GM21367 (cell line): ENCODE measurements around the gene C20orf204.

ENCODE experiments used
- ATAC-seq: cut with Tn5 transposase; IDR thresholded peaks from one replicate; pipeline ENCODE4 v1.9.1; 2021; ENCODE audit not compliant: unreplicated experiment

Gene C20orf204

DNA sequence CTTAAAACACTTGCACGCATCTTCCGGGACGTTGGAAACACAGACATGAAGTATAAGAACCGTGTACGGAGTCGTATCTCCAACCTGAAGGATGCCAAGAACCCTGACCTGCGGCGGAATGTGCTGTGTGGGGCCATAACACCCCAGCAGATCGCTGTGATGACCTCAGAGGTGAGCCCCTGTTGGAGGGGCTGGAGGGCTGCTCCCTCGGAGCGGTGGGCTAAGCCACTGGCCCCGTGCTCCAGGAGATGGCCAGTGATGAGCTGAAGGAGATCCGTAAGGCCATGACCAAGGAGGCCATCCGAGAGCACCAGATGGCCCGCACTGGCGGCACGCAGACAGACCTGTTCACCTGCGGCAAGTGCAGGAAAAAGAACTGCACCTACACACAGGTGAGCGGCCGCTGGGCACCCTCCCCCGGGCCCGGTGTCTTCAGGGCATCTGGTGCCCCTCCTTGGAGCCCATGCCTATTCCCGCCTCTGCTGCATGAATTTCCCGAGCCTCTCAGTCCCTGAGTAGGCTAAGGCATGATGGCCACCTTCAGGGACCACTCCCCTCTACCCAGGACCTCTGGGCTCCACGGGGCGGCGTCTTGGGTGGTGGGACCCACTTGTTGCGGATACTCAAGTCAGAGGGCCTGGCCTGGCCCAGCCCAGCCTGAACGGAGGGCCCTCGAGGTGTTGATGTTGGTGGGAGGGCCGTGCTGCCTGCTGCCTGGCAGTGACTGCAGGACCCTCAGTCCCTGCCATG lies 34.4 kb downstream of the C20orf204 start:
- ATAC-seq = no peak

DNA sequence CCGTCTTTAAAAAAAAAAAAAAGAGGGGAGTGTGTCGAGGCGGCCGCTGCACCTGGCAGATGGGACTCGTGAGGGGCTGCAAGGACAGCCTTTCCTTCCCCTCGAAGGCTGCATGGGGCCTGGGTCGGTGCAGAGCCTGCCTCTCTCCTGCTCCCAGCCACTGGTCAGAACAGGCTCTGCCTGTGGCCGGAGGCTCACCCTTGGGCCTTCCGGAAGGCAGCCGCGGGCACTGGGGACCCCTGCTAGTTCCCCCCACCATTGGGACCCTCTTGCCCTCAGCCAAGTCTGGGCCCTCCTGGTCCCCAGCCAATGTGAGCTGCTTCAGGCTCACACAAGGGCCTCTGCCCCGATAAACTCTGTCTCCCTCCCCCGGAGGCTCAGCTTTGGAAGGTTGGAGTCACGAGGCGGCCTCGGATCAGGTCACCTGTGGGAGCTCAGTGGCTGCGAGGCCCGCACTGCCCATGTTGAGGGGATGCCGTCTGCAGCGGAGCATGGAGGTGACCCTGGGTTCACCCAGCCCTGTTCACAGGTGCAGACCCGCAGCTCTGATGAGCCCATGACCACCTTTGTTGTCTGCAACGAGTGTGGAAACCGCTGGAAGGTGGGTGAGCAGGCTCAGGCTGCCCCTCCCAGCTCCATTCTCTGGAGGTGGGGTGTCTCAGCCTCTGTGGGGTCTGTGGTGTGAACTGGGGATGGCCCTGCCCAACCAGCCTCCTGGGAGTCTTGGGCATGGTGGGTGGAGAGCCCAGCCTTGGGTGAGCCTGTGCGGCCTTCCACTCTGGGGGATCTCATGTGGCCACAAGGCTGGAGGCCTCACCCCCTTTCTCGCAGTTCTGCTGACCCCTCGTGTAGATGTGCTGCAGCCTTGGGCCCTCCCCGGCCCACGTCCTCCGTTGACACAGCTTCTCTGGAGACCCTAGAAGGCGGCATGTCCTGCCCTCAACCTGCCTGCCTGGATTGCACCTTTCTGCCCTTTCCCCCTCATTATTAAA lies 35.7 kb downstream of the C20orf204 start:
- no peak for ATAC-seq

DNA sequence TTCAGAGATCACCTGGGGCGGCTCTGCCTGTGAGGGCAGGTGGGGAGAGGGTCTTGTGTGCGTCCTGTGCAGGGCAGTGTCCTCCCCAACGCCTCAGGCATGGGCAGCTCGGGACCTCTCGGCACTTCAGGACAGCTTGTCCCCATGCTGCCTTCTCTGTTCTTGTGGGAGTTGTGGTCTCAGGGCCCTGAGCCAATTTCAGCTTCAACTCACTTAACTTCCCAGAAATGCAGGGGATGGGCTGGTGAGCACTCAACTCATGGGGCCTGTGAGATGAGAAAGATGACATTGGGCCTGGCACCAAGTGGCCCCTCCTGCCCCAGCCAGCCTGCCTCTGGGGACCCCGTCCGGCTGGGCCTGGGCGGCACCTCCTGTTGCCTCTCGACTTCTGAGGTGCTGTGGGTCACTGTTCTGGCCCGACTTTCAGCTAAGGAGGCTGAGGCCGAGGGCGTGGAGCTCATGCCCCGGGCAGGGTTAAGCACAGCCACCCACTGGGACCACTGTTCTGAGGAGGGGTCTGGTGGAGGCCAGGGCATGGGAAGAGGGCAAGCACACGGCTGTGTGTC lies 36.6 kb downstream of the C20orf204 start:
- no peak for ATAC-seq

DNA sequence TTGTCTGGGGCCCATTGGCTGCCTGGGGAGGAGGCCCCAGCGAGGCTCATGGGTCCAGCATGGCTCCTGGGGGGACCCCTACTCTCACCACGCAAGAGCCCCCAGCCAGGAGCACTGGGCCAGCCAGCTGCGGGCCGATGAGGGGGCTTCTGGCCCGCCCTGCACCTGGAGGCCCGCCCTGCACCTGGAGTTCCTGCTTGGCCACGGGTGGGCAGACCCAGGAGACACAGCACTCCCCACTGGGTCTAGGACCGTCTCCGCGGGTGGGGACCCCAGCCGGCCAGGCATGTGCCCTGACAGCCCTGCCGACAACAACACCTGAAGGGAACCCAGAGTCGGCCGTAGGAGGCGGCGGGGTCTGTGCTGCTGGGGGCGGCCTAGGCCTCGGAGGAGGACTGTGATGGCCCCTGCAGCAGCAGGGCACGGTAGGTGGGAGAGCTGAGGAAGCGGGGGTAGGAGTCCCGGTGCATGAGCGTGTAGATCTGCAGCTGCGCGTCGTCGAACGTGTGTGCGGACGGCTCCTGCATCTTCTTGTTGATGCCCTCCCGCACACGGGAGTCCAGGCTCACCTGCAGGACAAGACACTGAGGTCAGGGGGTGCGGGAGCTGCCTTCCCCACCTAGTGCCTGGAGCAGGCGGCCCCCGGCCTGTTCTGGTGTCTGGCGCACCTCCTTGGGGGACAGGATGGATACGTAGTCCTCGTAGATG lies 37.6 kb downstream of the C20orf204 start:
- no peak for ATAC-seq

DNA sequence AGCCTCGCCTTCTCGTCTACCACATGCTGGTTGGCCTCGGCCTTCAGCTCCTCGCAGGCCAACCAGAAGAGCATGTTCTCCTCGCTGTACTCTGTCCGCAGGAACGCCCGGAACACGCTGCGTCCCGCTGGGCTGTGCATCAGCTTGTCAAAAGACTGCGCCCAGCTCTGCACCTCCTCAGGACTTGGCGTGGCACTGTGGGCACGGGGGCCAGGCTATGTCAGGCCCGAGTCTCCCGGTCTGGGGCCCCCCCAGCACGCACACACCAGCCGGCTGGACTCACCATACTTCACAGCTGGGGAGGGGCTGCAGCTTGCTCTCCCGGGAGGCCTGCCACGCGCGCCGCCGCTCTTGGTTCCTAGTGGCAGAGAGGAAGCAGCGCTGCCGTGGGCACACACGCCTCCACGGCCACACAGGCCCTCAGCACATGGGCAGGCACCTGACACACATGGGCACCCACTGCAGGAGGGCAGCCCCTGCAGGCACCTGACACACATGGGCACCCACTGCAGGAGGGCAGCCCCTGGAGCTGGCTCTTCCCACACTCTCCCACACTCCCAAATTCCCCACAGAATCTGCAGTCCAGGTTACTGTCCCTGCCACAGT lies 38.3 kb downstream of the C20orf204 start:
- ATAC-seq = no peak

DNA sequence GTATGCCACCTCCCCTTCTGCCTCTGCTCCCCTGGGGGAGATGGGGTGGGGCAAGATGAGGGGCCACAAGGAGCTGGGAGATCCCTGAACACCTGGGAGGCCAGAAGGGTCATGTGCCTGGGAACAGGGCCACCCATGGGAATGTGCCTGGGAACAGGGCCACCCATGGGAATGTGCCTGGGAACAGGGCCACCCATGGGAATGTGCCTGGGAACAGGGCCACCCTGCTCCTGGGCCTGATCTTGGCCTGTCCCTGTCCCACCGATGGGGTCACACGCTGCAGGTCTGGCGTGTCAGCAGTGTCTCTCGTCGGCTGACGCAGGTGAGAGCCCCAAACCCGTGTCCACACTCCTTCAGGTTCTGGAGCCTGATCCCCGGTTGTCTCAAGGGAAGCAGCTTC lies 39.0 kb downstream of the C20orf204 start:
- ATAC-seq = no peak

DNA sequence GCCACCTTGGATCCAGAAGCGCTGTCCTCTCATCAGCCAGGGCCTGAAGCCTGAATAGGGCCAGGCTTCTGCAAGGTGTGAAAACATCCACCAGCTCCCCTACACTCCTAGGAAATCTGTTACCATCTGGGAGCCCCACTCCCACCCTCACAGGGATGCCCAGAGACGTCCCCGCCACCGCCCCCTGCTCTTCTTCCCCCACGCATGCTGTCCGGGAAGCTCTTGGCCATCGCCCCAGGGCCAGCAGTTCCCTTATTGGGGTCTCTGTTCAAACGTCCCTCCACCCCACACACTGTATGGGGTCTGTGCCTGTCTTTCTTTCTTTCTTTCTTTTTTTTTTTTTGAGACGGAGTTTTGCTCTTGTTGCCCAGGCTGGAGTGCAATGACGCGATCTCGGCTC lies 39.6 kb downstream of the C20orf204 start:
- no peak for ATAC-seq

DNA sequence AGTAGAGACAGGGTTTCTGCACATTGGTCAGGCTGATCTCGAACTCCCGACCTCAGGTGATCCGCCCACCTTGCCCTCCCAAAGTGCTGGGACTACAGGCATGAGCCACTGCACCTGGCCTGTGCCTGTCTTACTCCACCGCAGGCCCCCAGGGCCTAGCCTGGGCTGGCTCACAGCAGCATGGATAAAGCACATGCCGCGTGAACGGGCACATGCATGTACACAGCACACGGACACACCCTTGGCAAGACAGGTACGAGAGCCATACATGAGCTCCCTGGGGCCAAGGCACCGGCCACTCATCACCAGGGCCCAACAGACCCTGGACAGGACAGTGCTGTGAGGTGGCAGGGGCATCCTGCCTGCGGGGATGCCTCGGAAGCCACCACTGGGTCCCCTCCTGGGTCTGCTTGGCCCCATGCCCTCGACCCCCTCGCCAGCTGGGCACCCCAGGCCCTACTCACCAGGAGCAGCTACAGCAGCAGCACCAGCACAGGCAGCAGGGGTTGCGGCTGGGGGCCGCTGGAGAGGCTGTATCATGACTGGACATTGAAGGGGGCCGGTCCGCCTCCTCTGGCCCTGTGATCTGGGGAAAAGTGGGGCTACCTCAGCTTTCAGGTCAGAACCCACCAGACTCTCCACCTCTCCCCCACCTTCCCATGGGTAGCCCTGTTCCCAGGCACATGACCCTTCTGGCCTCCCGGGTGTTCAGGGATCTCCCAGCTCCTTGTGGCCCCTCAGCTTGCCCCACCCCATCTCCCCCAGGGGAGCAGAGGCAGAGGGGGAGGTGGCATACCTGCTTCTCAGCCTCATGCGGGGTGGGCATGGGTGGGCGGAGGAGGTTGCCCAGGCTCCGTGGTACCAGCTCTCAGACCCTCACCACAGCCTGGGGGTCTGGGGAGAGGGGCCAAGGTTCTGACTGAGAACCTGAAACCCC lies 40.3 kb downstream of the C20orf204 start:
- ATAC-seq = no peak

DNA sequence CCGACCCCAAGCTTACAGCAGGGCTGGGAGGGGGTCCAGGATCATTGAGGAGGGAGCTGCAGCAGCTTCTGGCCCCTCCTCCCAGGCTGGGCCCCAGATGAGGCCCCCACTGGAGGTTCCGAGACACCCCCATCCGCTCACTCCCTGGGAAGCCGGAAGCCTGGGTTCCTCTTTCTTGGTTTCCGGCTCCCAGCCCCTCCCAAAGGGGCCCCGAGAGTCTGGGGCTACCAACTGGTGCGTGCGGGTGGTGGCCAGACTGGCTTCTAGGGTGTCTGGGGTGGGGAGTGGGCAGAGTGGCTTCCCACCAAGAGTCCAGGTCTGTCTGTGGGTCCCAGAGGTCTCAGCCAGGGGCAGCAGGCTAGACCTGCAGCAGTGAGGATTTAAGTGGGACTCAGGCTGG lies 41.1 kb downstream of the C20orf204 start:
- no peak for ATAC-seq

DNA sequence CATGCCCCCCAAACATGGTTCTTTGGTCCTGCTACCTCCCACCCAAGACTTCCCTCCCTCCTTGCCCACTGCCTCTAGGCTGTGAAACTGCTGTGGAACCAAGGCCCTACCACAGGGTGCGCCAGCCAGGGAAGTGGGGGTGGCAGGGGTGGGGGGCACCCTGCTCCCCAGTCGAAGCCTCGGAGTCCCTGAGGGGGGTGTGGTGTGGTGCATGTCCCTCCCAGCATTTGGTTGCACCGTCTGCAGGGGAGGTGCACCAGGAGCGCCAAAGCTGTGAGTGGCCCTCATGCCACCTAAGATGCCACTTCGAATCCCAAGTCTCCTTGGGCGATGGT lies 41.5 kb downstream of the C20orf204 start:
- no peak for ATAC-seq

DNA sequence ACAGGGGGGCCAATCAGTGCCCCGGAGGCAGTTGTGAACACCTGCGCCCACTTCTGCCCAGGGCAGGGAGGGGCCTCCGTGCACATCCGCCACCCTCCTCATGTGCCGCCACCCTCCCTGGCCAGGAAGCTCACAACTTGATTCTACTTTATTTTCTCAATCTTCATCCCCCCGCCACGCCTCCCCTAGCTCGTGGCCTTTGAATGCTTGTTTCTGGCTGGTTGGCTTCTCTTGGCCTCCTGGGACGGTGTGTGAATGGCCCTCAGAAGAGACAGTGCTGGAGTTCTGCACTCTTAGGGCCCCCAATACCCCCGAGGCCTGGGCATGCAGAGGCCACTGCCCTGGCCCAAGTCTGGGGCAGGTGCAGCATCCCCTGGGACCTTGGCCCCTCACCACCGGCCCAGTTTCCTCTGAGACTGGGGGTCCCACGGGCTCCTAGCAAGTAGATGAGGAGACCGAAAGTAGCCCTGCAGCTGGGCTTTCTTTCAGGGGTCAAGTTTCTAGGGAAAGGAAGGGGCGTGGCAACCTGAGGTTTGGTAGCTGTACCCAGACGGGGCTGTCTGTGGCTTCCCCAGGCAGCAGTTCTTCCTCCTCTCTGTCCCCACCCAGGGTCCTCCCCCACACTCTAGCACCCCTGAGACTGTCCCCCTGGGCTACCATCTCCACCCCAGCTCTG lies 42.0 kb downstream of the C20orf204 start:
- no peak for ATAC-seq

DNA sequence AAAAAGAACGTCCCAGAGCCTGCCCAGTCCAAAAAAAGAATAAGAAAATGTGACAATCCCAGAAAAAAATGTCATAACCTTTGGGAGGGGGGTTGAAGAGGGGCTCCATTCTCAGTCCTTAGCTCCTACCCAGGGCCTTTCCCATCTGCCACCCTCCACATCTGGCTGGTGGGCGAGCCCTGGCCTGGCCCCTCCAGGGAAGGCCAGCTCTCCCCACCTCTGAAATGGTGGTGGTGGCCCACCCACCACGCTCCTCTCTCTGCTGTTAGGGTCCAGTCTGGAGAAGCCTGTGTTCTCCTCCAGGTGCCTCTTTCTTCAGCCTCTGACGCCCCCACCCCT lies 42.9 kb downstream of the C20orf204 start:
- ATAC-seq = no peak

DNA sequence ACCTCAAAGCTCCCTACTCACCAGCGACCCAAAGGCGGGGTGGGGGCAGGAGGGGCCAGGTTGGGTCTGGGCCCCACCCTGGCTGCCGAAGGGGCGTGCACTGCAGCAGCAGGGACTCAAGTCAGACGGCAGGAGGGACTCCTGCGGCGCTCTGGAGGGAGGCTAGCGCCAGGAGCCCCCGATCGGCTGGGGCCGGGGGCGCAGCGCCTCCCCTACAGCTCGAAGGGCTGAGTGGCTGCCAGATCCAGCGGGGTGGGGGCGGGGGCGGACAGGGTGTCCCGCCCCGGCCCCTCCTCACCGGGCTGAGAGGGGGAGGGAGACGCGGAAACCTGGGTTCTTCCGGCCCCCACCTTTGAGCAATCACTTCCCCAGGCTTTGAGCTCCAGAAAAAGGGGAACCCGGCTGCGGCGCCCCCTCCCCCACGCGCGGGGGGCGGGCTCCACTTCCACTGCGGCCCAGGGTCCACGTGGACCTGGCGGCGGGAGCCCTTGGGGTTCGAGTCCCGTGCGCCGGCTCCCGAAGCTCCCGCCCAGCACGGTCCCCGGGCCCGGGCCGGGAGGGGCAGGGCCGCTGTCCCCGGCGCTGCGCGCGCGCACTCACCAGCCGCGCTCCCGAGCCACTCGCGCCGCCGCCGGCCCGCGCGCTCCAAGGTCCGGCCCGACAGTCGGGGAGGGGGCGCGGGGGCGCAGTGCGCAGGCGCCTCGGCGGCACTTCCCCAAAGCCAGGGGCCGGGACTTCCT lies 43.5 kb downstream of the C20orf204 start, which contains the start of gene RGS19:
Gene RGS19 (minus strand): TSS at position 246 of the 740 bp plus-strand sequence. CDS start 2,632 bp downstream, outside the sequence.
- ATAC-seq = no peak

DNA sequence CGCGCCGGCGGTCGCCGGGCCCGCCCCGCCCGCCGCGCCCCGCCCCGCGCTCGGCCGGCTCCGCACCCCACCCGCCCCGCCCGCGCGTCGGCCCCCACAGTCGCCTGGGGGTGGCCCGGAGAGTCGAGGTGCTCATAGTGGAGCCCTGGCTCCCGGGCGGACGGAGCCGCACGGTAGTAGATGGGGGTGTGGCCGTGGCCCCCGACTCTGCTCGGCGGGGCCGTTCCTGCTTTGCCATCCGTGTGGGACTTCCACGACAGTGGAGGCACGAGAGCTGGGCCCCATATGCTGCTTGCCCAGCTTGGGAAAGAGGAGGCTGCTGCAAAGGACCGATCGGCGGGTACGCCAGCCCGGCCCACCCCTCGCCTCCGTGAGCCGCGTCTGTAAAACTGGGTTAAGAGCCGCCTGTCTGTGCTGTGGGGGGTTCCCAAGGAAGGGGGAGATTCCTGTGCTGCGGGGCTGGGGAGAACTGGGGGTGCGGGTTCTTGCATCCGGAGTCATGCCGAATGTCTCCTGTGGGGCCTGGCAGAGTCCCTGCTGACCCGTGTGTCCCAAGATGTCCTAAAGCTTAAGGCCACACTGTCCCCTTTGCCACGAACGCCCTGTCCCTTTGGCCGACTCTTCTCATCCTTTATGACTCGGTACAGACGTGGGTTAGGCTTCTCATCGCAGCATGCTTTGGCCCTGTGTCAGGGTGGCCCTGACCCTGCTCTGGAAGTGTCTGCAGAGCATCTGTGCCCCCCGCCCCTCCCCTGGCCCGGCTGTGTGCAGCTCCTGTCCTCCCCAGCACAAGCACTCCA lies 44.2 kb downstream of the C20orf204 start, which contains the start of gene OPRL1:
Gene OPRL1 (plus strand): TSS at position 70 of the 800 bp plus-strand sequence. CDS start 12,639 bp downstream, outside the sequence.
- ATAC-seq = no peak

DNA sequence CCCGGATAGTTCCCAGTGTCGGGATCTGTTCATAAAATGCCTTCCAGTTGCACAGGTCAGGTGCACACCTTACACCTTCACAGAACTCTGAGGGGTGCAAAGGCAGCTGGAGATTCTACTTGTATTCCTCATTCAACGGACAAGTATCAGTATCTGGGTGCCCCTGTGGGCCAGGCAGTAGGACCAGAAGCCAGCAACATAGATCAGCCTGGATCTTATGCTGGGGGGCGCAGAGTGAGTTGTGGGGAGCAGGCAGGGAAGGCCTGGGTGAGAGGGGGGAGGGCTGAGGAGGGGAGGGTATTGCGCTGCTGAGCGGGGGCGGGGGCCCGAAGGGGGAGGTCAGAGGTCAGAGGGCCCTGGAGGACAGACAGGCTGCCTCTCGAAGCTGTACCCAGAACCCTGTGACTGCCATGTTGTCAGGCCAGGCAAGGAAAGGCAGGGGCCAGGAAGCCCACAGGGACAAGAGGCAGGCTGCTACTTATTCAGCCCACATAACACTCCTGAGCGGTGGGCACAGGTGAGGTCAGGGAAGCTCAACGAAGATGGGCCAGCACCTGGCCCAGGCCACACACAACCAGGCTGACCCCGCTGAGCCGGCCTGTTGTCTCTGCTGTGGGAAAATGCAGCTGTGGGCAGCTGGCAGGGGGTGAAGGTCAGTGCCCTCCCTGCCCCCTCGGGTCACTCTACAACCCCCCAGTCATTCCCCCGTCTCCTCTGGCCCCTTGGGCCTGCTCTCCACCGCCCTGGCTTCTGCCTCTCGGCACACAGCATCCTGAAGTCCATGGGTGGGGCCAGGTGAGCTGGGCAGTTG lies 45.0 kb downstream of the C20orf204 start:
- no peak for ATAC-seq

DNA sequence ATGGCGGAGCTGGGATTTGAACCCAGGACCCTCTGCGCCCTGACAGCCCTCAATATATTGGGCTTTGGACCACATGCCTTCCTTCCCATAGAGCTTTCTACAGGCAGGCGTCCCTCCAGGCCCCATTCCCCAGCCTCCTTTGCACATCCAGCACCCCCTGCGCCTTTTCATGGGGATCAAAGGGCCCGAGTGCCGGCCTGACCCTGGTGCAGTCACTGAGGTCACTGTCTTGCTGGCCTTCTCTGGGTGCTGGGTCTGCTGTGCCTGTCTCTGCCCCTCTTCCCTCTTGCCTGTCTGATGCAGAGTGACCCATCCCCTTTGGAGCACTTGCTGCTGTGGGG lies 45.6 kb downstream of the C20orf204 start:
- no peak for ATAC-seq
